B cell (primary cell): ENCODE results near the gene PTGR1.

Experiments
- EZH2 ChIP-seq: IDR thresholded peaks from 2 replicates; pipeline ENCODE4 v1.6.1; 2012; ENCODE audit warnings: borderline replicate concordance, low read depth, mild to moderate bottlenecking, moderate library complexity, low read length; ENCODE audit not compliant: insufficient read depth, poor library complexity, severe bottlenecking
- TF ChIP-seq, protein P1 (sequence below): fragments of 200-600 bp; IDR thresholded peaks from one replicate; pipeline ENCODE4 v1.8.0; 2022; ENCODE audit warnings: antibody characterized with exemption, mild to moderate bottlenecking

DNA sequence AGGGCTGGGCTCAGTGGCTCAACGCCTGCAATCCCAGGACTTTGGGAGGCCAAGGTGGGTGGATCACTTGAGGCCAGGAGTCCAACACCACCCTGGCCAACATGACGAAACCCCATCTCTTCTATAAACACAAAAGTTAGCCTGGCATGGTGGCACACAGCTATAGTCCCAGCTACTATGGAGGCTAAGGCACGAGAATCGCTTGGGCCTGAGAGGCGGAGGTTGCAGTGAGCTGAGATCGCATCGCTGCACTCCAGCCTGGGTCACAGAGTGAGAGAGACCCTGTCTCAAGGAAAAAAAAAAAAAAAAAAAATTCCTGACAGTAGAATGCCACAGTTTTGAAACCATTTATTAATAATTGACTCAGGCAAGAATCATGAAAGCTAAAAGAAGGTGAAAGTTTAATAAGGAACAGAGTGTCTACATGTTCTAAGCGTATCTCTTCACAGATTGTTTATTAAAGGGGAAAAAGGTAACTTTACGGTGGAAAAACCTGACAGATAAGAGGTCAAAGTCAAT lies 5.7 kb upstream of the PTGR1 start:
- TF ChIP-seq, protein P1, sequence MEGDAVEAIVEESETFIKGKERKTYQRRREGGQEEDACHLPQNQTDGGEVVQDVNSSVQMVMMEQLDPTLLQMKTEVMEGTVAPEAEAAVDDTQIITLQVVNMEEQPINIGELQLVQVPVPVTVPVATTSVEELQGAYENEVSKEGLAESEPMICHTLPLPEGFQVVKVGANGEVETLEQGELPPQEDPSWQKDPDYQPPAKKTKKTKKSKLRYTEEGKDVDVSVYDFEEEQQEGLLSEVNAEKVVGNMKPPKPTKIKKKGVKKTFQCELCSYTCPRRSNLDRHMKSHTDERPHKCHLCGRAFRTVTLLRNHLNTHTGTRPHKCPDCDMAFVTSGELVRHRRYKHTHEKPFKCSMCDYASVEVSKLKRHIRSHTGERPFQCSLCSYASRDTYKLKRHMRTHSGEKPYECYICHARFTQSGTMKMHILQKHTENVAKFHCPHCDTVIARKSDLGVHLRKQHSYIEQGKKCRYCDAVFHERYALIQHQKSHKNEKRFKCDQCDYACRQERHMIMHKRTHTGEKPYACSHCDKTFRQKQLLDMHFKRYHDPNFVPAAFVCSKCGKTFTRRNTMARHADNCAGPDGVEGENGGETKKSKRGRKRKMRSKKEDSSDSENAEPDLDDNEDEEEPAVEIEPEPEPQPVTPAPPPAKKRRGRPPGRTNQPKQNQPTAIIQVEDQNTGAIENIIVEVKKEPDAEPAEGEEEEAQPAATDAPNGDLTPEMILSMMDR: no peak
- TF ChIP-seq EZH2: no peak
